Epithelial cell of proximal tubule (primary cell): Measurements from ENCODE around the gene AKIRIN2. TPM values are rescaled to one million over a fixed set of nuclear protein-coding genes. Genes with fewer than 3 reads are reported as not detected.

ENCODE experiments used
- DNase-seq: peaks from one replicate; pipeline ENCODE4 v3.0.0-alpha.2; 2011; ENCODE audit warnings: low read depth
- H3K4me3 ChIP-seq: 2 replicates; pipeline ENCODE4 v1.5.1; 2011; ENCODE audit warnings: low read depth, mild to moderate bottlenecking, low read length
- CTCF ChIP-seq: conservative IDR thresholded peaks from 2 replicates; pipeline ENCODE4 v1.5.1; 2012; ENCODE audit warnings: low read depth, mild to moderate bottlenecking, low read length
- total RNA-seq: library from RNA; depleted of rRNA; stranded (reverse); fragments of >200 nt; gene quantifications from 2 replicates; pipeline ENCODE4 v1.2.3, GENCODE V29; 2015

Gene AKIRIN2
- total RNA-seq, 1 donor from 2014 or later = 25.0 TPM

GRCh38 chr6:87728706-87729105 is 26.7 kb upstream of the AKIRIN2 start:
- no peak for DNase-seq
- H3K4me3 ChIP-seq = no peak overlapping the region
- TF ChIP-seq CTCF = no peak

- H3K4me3 ChIP-seq = no peak overlapping the region
- TF ChIP-seq CTCF = no peak
- no peak for DNase-seq
Observed at GRCh38 chr6:87724983-87725811, 23.2 kb upstream of the AKIRIN2 start.

GRCh38 chr6:87723170-87724078 is 21.4 kb upstream of the AKIRIN2 start:
- no peak overlapping the region for H3K4me3 ChIP-seq
- peak; percentile 94 for DNase-seq
- no peak for TF ChIP-seq CTCF

GRCh38 chr6:87722540-87723169 is 20.6 kb upstream of the AKIRIN2 start:
- DNase-seq = no peak
- no peak for TF ChIP-seq CTCF
- no peak overlapping the region for H3K4me3 ChIP-seq

GRCh38 chr6:87721311-87721710 is 19.3 kb upstream of the AKIRIN2 start:
- DNase-seq = no peak
- TF ChIP-seq CTCF = no peak
- no peak overlapping the region for H3K4me3 ChIP-seq

GRCh38 chr6:87718662-87719433 is 16.8 kb upstream of the AKIRIN2 start:
- no peak for DNase-seq
- no peak for TF ChIP-seq CTCF
- H3K4me3 ChIP-seq = no peak overlapping the region
